RWPE2 (cell line): Measurements from ENCODE around the gene CCDC33.

Experiments used
- ATAC-seq: fragments of 200-7000 bp; cut with Tn5 transposase; 3 replicates; pipeline ENCODE4 v1.9.1; 2021; ENCODE audit warnings: low read depth
- DNase-seq: peaks from one replicate; pipeline ENCODE4 v3.0.0-alpha.2; 2020; ENCODE audit warnings: low spot score
- H3K27ac ChIP-seq: fragments of 450-650 bp; 2 replicates; pipeline ENCODE4 v1.5.1; 2017; ENCODE audit warnings: mild to moderate bottlenecking; ENCODE audit not compliant: poor library complexity, severe bottlenecking
- H3K27me3 ChIP-seq: fragments of 250-450 bp; sonication (Bioruptor Pico); 2 replicates; pipeline ENCODE4 v1.5.1; 2021; ENCODE audit warnings: mild to moderate bottlenecking, moderate library complexity; ENCODE audit not compliant: insufficient read depth, poor library complexity, severe bottlenecking
- H3K36me3 ChIP-seq: fragments of 250-450 bp; sonication (Bioruptor Pico); 2 replicates; pipeline ENCODE4 v1.5.1; 2020; ENCODE audit warnings: low read depth, mild to moderate bottlenecking, moderate library complexity
- H3K4me1 ChIP-seq: fragments of 250-450 bp; sonication (Bioruptor Pico); 2 replicates; pipeline ENCODE4 v1.5.1; 2021; ENCODE audit warnings: mild to moderate bottlenecking, moderate library complexity; ENCODE audit not compliant: insufficient read depth, poor library complexity, severe bottlenecking
- H3K4me3 ChIP-seq: fragments of 250-450 bp; sonication (Bioruptor Pico); 2 replicates; pipeline ENCODE4 v1.5.1; 2021; ENCODE audit warnings: mild to moderate bottlenecking, moderate library complexity; ENCODE audit not compliant: severe bottlenecking
- H3K9me3 ChIP-seq: fragments of 250-450 bp; sonication (Bioruptor Pico); 2 replicates; pipeline ENCODE4 v1.5.1; 2021; ENCODE audit warnings: mild to moderate bottlenecking, moderate library complexity; ENCODE audit not compliant: severe bottlenecking
- TF ChIP-seq, protein P1 (sequence below): fragments of 450-650 bp; IDR thresholded peaks from one replicate; pipeline ENCODE4 v1.5.1; 2017; ENCODE audit warnings: mild to moderate bottlenecking, moderate library complexity; ENCODE audit not compliant: poor library complexity, severe bottlenecking

The CCDC33 gene

DNA sequence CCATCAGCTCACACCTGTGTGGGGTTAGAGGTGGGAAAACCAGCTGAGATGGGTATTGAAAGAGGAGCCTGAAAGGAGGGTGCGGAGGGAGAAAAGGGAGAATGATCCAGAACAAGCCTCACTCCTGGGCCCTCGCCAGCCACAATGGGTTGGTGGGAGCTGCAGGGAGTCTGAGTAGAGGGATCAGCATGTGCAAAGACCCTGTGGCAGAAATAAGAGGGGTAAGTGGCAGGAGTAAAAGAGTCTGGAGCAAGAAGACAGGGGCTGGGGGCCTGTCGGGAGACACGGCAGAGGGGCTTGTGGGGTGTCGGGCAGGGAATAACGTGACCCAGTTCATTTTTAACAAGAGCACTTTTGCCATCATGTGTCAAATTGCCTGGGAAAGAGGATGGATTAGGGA, 34.0 kb downstream of the CCDC33 start:
- Histone ChIP-seq H3K4me3 (no peak overlapping the region), H3K27me3 (peaks cover 18% of the 10 kb centered on the region)
- no peak for DNase-seq

DNA sequence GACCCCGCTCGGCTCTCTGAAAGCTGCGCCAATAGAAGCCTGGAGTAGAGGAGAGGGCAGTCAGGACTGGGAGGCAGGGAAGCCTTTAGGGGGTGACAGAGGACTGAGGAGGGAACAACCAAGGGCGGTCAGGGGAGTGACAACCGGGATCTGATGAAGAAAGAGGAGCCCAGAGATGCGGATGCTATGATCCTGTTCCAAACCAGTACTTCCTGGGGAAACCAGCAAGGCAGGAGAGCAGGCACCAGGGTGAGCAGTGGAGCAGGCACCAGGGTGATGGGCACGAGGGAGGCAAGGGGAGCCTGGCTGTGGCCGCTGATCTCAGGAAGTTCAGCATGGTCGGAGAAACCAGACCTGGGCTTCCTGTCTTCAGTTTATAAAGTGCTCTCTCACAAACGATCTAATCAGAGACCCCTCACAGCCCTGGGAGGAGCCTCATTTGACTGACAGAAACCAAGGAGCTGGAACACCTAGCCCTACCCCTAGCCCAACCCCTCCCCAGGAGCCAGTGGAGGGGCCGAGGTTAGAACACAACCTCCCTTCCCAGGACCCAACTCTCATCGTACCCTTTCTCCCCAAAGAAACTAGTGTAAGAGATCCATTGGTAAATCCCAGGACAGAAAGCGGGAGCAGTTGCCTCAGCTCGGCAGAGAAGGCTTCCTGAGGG, 34.9 kb downstream of the CCDC33 start:
- DNase-seq (no peak), ATAC-seq (peak; percentile 19; the same call in 1 of the 3 replicates)
- Histone ChIP-seq H3K9me3 (no peaks in the 10 kb centered on the region), H3K27me3 (peaks cover 18% of the 10 kb centered on the region), H3K27ac (no peak overlapping the region), H3K4me3 (no peak overlapping the region), H3K36me3 (no peaks in the 10 kb centered on the region), H3K4me1 (no peaks in the 10 kb centered on the region)
- TF ChIP-seq, protein P1, sequence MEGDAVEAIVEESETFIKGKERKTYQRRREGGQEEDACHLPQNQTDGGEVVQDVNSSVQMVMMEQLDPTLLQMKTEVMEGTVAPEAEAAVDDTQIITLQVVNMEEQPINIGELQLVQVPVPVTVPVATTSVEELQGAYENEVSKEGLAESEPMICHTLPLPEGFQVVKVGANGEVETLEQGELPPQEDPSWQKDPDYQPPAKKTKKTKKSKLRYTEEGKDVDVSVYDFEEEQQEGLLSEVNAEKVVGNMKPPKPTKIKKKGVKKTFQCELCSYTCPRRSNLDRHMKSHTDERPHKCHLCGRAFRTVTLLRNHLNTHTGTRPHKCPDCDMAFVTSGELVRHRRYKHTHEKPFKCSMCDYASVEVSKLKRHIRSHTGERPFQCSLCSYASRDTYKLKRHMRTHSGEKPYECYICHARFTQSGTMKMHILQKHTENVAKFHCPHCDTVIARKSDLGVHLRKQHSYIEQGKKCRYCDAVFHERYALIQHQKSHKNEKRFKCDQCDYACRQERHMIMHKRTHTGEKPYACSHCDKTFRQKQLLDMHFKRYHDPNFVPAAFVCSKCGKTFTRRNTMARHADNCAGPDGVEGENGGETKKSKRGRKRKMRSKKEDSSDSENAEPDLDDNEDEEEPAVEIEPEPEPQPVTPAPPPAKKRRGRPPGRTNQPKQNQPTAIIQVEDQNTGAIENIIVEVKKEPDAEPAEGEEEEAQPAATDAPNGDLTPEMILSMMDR = no peak

More for the DNA sequence above, 34.0 kb downstream of the CCDC33 start:
- TF ChIP-seq, protein P1 = no peak
- no peaks in the 10 kb centered on the region for H3K4me1 ChIP-seq
- no peak for ATAC-seq
- no peak overlapping the region for H3K27ac ChIP-seq
- no peaks in the 10 kb centered on the region for H3K9me3 ChIP-seq
- H3K36me3 ChIP-seq = no peaks in the 10 kb centered on the region

DNA sequence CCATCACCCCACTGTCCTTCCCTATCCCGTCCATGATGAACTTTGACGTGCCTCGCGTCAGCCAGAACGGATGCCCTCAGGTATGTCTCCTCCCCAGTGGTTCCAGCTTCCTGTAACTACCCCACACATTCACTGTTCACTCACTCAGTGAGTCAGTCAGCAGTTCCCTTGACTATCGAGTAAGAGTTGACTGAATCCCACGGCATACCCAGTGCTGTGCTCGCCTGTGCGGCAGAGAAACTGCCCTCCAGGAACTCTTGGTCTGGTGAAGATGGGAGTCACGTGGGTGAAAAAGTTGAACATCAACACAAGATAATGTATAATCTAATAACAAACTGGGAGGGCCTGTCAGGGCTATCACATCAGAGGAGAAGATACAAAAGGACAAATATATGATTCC, 36.7 kb downstream of the CCDC33 start:
- H3K9me3 ChIP-seq = no peaks in the 10 kb centered on the region
- DNase-seq = no peak
- H3K27ac ChIP-seq = no peak overlapping the region
- H3K4me3 ChIP-seq = no peak overlapping the region
- TF ChIP-seq, protein P1 = no peak
- H3K36me3 ChIP-seq = no peaks in the 10 kb centered on the region
- H3K27me3 ChIP-seq = peaks cover 18% of the 10 kb centered on the region
- H3K4me1 ChIP-seq = no peaks in the 10 kb centered on the region
- peak; percentile 20; the same call in 1 of the 3 replicates for ATAC-seq

DNA sequence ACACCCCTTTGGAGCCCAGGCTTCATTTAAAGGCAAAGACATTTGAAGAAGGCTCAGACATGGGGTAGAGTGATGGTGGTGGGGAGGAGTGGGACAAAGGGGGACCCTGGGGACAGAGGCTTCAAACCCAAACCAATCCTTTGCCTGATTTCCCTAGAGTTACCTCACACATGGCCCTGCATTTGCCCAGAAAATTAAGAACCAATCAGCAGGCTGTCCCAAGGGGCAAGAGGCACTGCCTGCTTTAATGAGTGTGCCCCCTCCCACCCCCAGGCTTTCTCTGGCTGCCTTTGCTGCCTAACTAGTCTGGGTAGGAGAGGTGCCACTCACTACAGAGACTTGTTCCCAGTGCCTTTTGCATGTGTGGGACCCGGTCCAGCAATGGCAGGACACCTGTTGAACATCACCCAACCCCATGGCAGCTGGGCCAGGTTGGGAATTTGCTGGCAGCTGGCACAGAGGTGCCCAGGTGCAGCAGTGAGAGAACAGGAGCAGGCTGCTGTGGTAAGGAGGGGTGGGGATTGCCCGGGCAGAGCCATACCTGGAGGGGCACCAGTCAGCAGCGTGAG, 38.4 kb downstream of the CCDC33 start:
- Histone ChIP-seq H3K4me1 (no peaks in the 10 kb centered on the region), H3K27me3 (peaks cover 23% of the 10 kb centered on the region), H3K36me3 (no peaks in the 10 kb centered on the region), H3K9me3 (no peaks in the 10 kb centered on the region), H3K4me3 (no peak overlapping the region), H3K27ac (no peak overlapping the region)
- TF ChIP-seq, protein P1 = no peak
- DNase-seq (no peak), ATAC-seq (no peak)

DNA sequence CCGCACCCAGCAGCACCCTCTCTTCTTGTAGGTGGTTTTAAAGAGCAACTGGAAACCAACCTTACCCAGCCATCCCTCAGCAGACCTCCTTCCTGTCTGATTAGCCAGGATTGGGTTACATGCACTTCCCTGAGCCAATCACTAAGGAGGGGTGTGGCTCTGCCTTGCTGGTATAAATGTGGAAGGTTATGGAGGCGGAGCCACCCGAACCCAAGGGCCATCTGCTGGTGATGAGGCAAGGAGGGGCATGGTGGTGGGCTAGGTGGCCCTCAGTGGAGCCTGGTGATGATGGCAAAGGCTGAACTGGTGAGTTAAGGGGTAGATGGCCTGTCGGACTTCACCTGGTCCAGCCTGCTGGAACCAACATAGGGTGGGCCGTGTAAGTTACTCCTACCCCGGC, 39.8 kb downstream of the CCDC33 start:
- no peak for DNase-seq
- no peaks in the 10 kb centered on the region for H3K9me3 ChIP-seq
- TF ChIP-seq, protein P1 = no peak
- H3K27ac ChIP-seq = no peak overlapping the region
- no peak for ATAC-seq
- peaks cover 10% of the 10 kb centered on the region for H3K27me3 ChIP-seq
- no peak overlapping the region for H3K4me3 ChIP-seq
- no peaks in the 10 kb centered on the region for H3K36me3 ChIP-seq
- no peaks in the 10 kb centered on the region for H3K4me1 ChIP-seq
